T-cell (primary cell): ENCODE measurements around the gene GSAP. TPM values are rescaled to one million over a fixed set of nuclear protein-coding genes. Genes with fewer than 3 reads are reported as not detected.
"Not testable (repeated sequence)": the region's sequence is repeated elsewhere in the genome, so short reads cannot be mapped to it uniquely, and the experiment has no call there.

Experiments
- ATAC-seq, 4 experiments: fragments of 200-7000 bp in 3 of 4; fragments of 150-1000 bp in 1 of 4; cut with Tn5 transposase; replicated peaks in 1 of 4; 1 replicate in 3 of 4; 2 replicates in 1 of 4; pipeline ENCODE4 v1.10.0; 2021; ENCODE audit warnings: moderate library complexity in 3 of 4, mild to moderate bottlenecking in 2 of 4, moderate number of reproducible peaks in 1 of 4
- CTCF ChIA-PET, 2 donors: fragments of 300-600 bp; sonication (Branson Sonifier 250); formaldehyde crosslinking; loops; one replicate each; lab custom pipeline; 2022; ENCODE audit warnings: antibody characterized with exemption in 2 of 2; lab: Charles Lee
- POLR2A ChIA-PET, 2 donors: fragments of 300-600 bp; sonication (Branson Sonifier 250); formaldehyde crosslinking; loops; one replicate each; lab custom pipeline; 2022; ENCODE audit warnings: antibody characterized with exemption in 2 of 2; lab: Charles Lee
- DNase-seq, 35 experiments: peaks; one replicate each; pipeline versions ENCODE4 v3.0.0 to v3.0.0-alpha.2; 2013 to 2023
- H3K27ac ChIP-seq: one replicate; pipeline ENCODE4 v1.5.1; 2013; ENCODE audit warnings: low read length
- H3K27me3 ChIP-seq, 2 experiments: replicated peaks in 1 of 2; 1 replicate in 1 of 2; 2 replicates in 1 of 2; pipeline versions ENCODE4 v1.6.1 to v1.7.0; 2013; ENCODE audit warnings: low read length in 1 of 2, mixed read lengths in 1 of 2; ENCODE audit not compliant: control insufficient read depth in 2 of 2, insufficient read depth in 2 of 2; ENCODE audit errors: extremely low read depth in 1 of 2
- H3K36me3 ChIP-seq, 2 donors: 1 replicate in 1 of 2; 2 replicates in 1 of 2; pipeline versions ENCODE4 v1.6.1 to v1.7.0; 2013; ENCODE audit warnings: low read length in 1 of 2; ENCODE audit not compliant: control insufficient read depth in 2 of 2, insufficient read depth in 1 of 2; ENCODE audit errors: extremely low read depth in 1 of 2
- H3K4me1 ChIP-seq, 2 experiments: 1 replicate in 1 of 2; 2 replicates in 1 of 2; pipeline versions ENCODE4 v1.6.1 to v1.7.0; 2013; ENCODE audit warnings: low read length in 2 of 2, mixed read lengths in 1 of 2; ENCODE audit not compliant: insufficient read depth in 2 of 2, control insufficient read depth in 1 of 2; ENCODE audit errors: extremely low read depth in 1 of 2
- H3K4me3 ChIP-seq, 2 donors: 1 replicate in 1 of 2; 2 replicates in 1 of 2; pipeline versions ENCODE4 v1.5.1 to v1.7.0; 2013; ENCODE audit warnings: mild to moderate bottlenecking in 2 of 2, low read length in 1 of 2, moderate library complexity in 1 of 2; ENCODE audit not compliant: control insufficient read depth in 1 of 2; ENCODE audit errors: extremely low read depth in 1 of 2
- H3K9me3 ChIP-seq: 2 replicates; pipeline ENCODE4 v1.7.0; 2013
- H3K27ac Mint-ChIP-seq, 2 donors: one replicate each; pipeline ENCODE4 v1.8.0; 2020 to 2021; ENCODE audit warnings: mild to moderate bottlenecking in 2 of 2, mixed read lengths in 2 of 2
- H3K27me3 Mint-ChIP-seq, 2 donors: one replicate each; pipeline ENCODE4 v1.8.0; 2021 to 2022; ENCODE audit warnings: mixed read lengths in 2 of 2
- H3K36me3 Mint-ChIP-seq: one replicate; pipeline ENCODE4 v1.8.0; 2021; ENCODE audit warnings: mixed read lengths
- H3K4me1 Mint-ChIP-seq, 3 donors: one replicate each; pipeline ENCODE4 v1.8.0; 2020 to 2022; ENCODE audit warnings: mixed read lengths in 3 of 3, mild to moderate bottlenecking in 1 of 3
- H3K4me3 Mint-ChIP-seq, 3 donors: one replicate each; pipeline ENCODE4 v1.8.0; 2020 to 2022; ENCODE audit warnings: mild to moderate bottlenecking in 3 of 3, mixed read lengths in 3 of 3, moderate library complexity in 3 of 3
- H3K9me3 Mint-ChIP-seq, 3 donors: one replicate each; pipeline ENCODE4 v1.8.0; 2020 to 2022; ENCODE audit warnings: mixed read lengths in 3 of 3
- WGBS: methylation state at CpG from one replicate; pipeline ENCODE4 v1.1.5; 2013; ENCODE audit warnings: missing lambda C conversion rate; ENCODE audit not compliant: insufficient coverage; 5-methylcytosine and 5-hydroxymethylcytosine counted together
- total RNA-seq, 35 experiments: library from RNA in 6 of 35; stranded (reverse) in 6 of 35; fragments of 120-200 nt in 1 of 35; gene quantifications; one replicate each; pipeline versions ENCODE4 v1.2.1 to v1.2.4 and lab custom pipeline; 2013 to 2026

Gene GSAP
- total RNA-seq (10 to 100 TPM; 17.7 to 40.0 (median 25.7) TPM), total RNA-seq (lab: John Stamatoyannopoulos, UW) (2.1 to 48.9 (median 27.6) reads per million in 29 experiments)
- 29.4 TPM for total RNA-seq (2013)

DNA sequence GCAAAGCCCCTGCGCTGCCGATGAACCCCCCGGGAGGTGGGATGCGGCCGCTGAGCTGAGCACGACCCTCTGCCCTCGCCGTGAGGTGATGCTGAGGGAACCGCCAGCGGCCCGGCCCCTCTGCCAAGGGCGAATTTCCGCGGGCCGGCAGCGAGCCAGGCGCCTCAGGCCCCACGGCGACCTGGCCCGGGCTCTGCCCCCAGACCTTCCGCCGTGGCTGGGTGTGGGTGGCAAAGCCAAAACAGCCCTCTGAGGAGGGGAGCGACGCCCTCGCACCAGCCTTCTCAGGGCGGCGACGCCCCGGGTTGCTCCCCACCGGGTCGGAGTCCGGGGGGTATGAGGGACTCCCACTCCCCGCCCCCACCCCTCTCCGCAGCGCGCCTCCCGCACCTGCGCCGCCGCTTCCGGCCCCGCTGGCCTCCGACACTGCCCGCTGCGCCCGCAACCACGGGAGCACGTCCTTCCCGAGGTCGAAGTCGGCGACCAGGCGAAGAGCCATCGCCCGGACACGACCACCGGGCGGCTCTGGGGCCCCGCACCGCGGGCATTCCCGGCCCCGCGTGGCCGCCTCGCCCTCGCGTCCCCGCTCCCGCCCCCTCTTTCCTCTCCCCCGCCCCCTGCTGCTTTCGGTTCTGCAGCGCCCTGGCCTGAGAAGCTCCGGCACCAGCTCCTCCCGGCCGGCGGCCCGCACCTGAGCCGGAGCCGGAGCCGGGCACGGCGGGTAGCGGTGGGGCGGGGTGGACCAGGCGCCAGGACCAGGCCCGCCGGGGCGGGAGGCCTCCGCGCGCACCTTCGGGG is at the start of gene GSAP:
GSAP (minus strand) TSS at position 527 of the 798 bp plus-strand sequence; CDS start at position 499, 28 bp downstream.
- Mint-ChIP-seq H3K27ac (peak within 1 kb of the TSS; percentile 76), H3K9me3 (no peaks in the 10 kb centered on the region), H3K27me3 (peaks cover 0 to 1% of the 10 kb centered on the region in 2 donors), H3K4me1 (peaks cover 34 to 51% (median 44%) of the 10 kb centered on the region in 3 donors), H3K36me3 (no peaks in the 10 kb centered on the region), H3K4me3 (peak within 1 kb of the TSS; percentile 75 to 80 (median 76))
- Histone ChIP-seq H3K4me3 (peak within 1 kb of the TSS; percentile 59 to 87), H3K36me3 (no peaks in the 10 kb centered on the region), H3K27ac (peak within 1 kb of the TSS; percentile 58), H3K4me1 (peaks cover 2 to 17% of the 10 kb centered on the region in 2 experiments), H3K9me3 (no peaks in the 10 kb centered on the region), H3K27me3 (no peaks in the 10 kb centered on the region)
- CTCF ChIA-PET: interaction anchor here in 1 of 2 donors (1.1 kb wide), 1 partner anchor 19 kb away, joined by 3 read pairs; no protein-coding TSS in a partner anchor
- POLR2A ChIA-PET: interaction anchor here in 1 of 2 donors (0.6 kb wide), 3 partner anchors 42 to 268 kb away, joined by 4 read pairs; no protein-coding TSS in a partner anchor
- peak; percentile 73 to 76 (median 76) for ATAC-seq
- DNase-seq: peak in 32 of 35 experiments; percentile 12 to 69 (median 40)
- 1% methylated on average over 74 of the region's 93 CpGs for WGBS

DNA sequence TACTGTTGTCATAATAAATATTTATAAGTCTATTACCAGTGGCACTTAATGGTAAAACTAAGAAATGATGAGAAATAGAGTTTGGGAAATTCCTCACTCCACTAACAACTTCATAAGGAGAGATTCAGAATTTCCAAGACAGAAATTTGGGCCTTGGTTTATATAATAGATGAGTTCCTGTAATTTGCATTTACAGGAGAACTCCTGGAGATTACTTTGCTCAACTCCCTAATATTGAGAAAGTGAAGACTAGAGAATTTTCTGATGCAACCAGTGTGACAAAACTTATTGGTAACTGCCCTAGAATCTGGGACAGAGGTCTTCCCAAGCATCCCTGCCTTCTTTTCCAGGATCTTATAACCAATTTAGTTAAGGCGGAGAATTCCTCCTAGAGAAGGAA is 49.1 kb upstream of the GSAP start:
- Mint-ChIP-seq H3K9me3 (peaks cover 2 to 7% (median 5%) of the 10 kb centered on the region in 3 donors), H3K4me3 (no peak overlapping the region), H3K4me1 (peaks cover 0 to 9% (median 0%) of the 10 kb centered on the region in 3 donors), H3K27ac (no peak overlapping the region), H3K27me3 (no peaks in the 10 kb centered on the region), H3K36me3 (peaks cover 3% of the 10 kb centered on the region)
- POLR2A ChIA-PET: no interaction called here
- WGBS: no CpG with 5 or more reads among the region's 1 CpG
- Histone ChIP-seq H3K36me3 (no peaks in the 10 kb centered on the region), H3K27ac (no peak overlapping the region), H3K4me3 (no peak overlapping the region), H3K4me1 (no peaks in the 10 kb centered on the region), H3K9me3 (no peaks in the 10 kb centered on the region), H3K27me3 (no peaks in the 10 kb centered on the region)
- ATAC-seq: no peak
- no peak for DNase-seq
- CTCF ChIA-PET: no interaction called here

DNA sequence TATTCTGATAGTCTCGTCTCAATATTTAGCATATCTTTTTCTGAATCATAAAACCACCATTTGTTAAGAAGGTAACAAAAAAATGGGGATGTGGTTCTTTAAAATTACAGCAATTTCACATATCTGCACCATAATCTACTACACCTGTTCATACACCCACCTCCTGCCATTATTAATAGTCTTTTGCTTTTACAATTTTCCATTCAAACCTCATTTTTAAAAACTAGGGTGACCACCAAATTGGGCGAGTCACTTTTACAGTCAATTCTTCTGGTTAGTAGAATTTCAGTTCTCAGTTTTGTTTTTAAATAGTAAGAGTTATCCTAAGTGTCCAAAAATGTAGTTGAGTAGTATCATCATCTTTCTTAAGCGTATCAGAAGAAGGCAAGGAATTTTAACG is 48.4 kb upstream of the GSAP start:
- DNase-seq (no peak), ATAC-seq (no peak)
- ChIA-PET POLR2A (no interaction called here), CTCF (no interaction called here)
- Histone ChIP-seq H3K36me3 (no peaks in the 10 kb centered on the region), H3K4me1 (no peaks in the 10 kb centered on the region), H3K27ac (no peak overlapping the region), H3K9me3 (no peaks in the 10 kb centered on the region), H3K27me3 (no peaks in the 10 kb centered on the region), H3K4me3 (no peak overlapping the region)
- H3K36me3 Mint-ChIP-seq: peaks cover 3% of the 10 kb centered on the region
- 100% methylated on average over 1 of the region's 4 CpGs for WGBS
- peaks cover 0 to 9% (median 0%) of the 10 kb centered on the region in 3 donors for H3K4me1 Mint-ChIP-seq
- H3K27me3 Mint-ChIP-seq: no peaks in the 10 kb centered on the region
- H3K4me3 Mint-ChIP-seq: no peak overlapping the region
- H3K27ac Mint-ChIP-seq: no peak overlapping the region
- H3K9me3 Mint-ChIP-seq: peaks cover 2 to 7% (median 5%) of the 10 kb centered on the region in 3 donors

DNA sequence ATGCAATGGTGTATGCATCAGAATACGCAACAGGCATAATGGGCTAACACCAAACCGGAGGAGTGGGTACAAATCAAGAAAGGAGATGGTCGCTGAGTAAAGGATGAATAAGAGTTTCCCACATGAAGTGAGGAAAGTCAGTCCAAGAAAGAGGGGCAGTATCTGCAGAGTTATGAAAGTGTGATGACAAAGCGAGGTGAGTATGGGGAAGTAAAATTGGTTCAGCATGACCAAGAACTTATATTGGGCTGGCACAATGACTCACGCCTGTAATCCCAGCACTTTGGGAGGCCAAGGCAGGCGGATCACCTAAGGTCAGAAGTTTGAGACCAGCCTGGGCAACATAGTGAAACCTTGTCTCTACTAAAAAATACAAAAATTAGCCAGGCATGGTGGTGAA is 47.5 kb upstream of the GSAP start:
- H3K27me3 Mint-ChIP-seq, H3K9me3 Mint-ChIP-seq, H3K4me3 Mint-ChIP-seq, ATAC-seq, H3K9me3 ChIP-seq, H3K36me3 Mint-ChIP-seq, POLR2A ChIA-PET, H3K36me3 ChIP-seq, H3K27ac ChIP-seq, H3K4me1 ChIP-seq, H3K4me3 ChIP-seq, H3K27me3 ChIP-seq, H3K27ac Mint-ChIP-seq, CTCF ChIA-PET, H3K4me1 Mint-ChIP-seq: not testable (repeated sequence)
- WGBS: 73% methylated on average over 4 of the region's 6 CpGs
- DNase-seq: peak in 1 of 35 experiments; percentile 2

DNA sequence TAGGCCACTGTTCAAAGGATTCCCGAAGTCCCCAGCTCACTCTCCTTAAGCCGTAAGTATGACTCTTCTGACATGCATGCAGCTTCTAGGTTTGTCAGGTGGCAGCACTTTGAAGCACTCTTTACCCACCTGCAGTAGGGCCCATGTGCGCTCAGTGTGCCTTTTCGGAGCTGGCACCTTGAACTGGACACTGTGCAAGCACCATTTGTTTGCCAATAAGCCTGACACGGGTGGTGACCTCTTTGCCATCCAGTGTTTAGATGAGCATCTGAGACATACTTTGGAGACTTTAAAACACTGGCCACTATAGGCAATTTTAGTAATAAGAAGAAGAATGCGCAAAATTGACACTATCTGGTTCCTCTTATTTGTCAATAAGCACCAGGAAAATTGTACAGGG is 45.7 kb upstream of the GSAP start:
- CTCF ChIA-PET: no interaction called here
- no peaks in the 10 kb centered on the region for H3K4me1 ChIP-seq
- no peak overlapping the region for H3K27ac ChIP-seq
- H3K4me3 ChIP-seq: no peak overlapping the region
- Mint-ChIP-seq H3K27ac (no peak overlapping the region), H3K4me1 (peaks cover 0 to 9% (median 0%) of the 10 kb centered on the region in 3 donors), H3K36me3 (no peaks in the 10 kb centered on the region), H3K9me3 (no peaks in the 10 kb centered on the region), H3K4me3 (no peak overlapping the region), H3K27me3 (no peaks in the 10 kb centered on the region)
- H3K36me3 ChIP-seq: no peaks in the 10 kb centered on the region
- 95% methylated on average over 5 of the region's 6 CpGs for WGBS
- no peaks in the 10 kb centered on the region for H3K9me3 ChIP-seq
- no peak for DNase-seq
- no peak for ATAC-seq
- H3K27me3 ChIP-seq: no peaks in the 10 kb centered on the region
- POLR2A ChIA-PET: no interaction called here

GRCh38 chr7:77461246-77461645 is 45.1 kb upstream of the GSAP start:
- Mint-ChIP-seq H3K36me3 (no peaks in the 10 kb centered on the region), H3K27ac (no peak overlapping the region), H3K27me3 (no peaks in the 10 kb centered on the region), H3K4me3 (no peak overlapping the region), H3K9me3 (no peaks in the 10 kb centered on the region), H3K4me1 (peaks cover 0 to 9% (median 0%) of the 10 kb centered on the region in 3 donors)
- CTCF ChIA-PET: no interaction called here
- ATAC-seq: no peak
- Histone ChIP-seq H3K27ac (no peak overlapping the region), H3K4me1 (no peaks in the 10 kb centered on the region), H3K4me3 (no peak overlapping the region), H3K9me3 (no peaks in the 10 kb centered on the region), H3K27me3 (no peaks in the 10 kb centered on the region), H3K36me3 (no peaks in the 10 kb centered on the region)
- no peak for DNase-seq
- POLR2A ChIA-PET: no interaction called here
- 100% methylated on average over 3 of the region's 3 CpGs for WGBS
